GM23338 (cell line): Measurements from ENCODE around the gene GRM2.

Experiments
- CREB1 ChIP-seq: fragments of 250-450 bp; sonication (Bioruptor Pico); IDR thresholded peaks from 2 replicates; pipeline ENCODE4 v1.5.0; 2020; ENCODE audit warnings: low read depth, mild to moderate bottlenecking, moderate library complexity
- CTCF ChIP-seq, 2 experiments: fragments of 200-600 bp in 1 of 2; sonication (generic) in 1 of 2; conservative IDR thresholded peaks; 2 replicates each; pipeline versions ENCODE4 v1.5.1 to v1.6.1; 2016 to 2017; ENCODE audit warnings: antibody characterized with exemption in 2 of 2, low read depth in 2 of 2, mild to moderate bottlenecking in 2 of 2, moderate library complexity in 1 of 2
- EZH2 ChIP-seq: fragments of 200-600 bp; sonication (generic); IDR thresholded peaks from one replicate; pipeline ENCODE4 v1.8.0; 2017; ENCODE audit warnings: antibody characterized with exemption, mild to moderate bottlenecking, low read depth; ENCODE audit not compliant: unreplicated experiment
- EZH2phosphoT487 ChIP-seq: fragments of 200-600 bp; sonication (generic); IDR thresholded peaks from one replicate; pipeline ENCODE4 v1.8.1; 2018; ENCODE audit warnings: antibody characterized with exemption; ENCODE audit not compliant: unreplicated experiment
- NANOG ChIP-seq: IDR thresholded peaks from 2 replicates; pipeline ENCODE4 v1.6.1; 2016; ENCODE audit warnings: antibody characterized with exemption, borderline replicate concordance
- POLR2AphosphoS5 ChIP-seq: IDR thresholded peaks from 2 replicates; pipeline ENCODE4 v1.6.1; 2016; ENCODE audit warnings: antibody characterized with exemption, low read depth
- STAT1 ChIP-seq: IDR thresholded peaks from one replicate; pipeline ENCODE4 v1.6.1; 2016; ENCODE audit warnings: antibody characterized with exemption; ENCODE audit not compliant: unreplicated experiment

GRCh38 chr3:51751287-51751686 is 44.4 kb downstream of the GRM2 start:
- no peak for TF ChIP-seq CTCF (conservative IDR thresholded peaks at IDR 0.05; ENCODE audit: low read depth in 2 of 2)
- no peak for TF ChIP-seq STAT1
- TF ChIP-seq CREB1 (CRISPR knock-in tag) = no peak
- no peak for TF ChIP-seq NANOG
- TF ChIP-seq EZH2phosphoT487 = no peak
- no peak for TF ChIP-seq POLR2AphosphoS5
- TF ChIP-seq EZH2 = no peak
